ENCODE results near the gene PSMB4. TPM values are rescaled to one million over a fixed set of nuclear protein-coding genes. Genes with fewer than 3 reads are reported as not detected.
"Not testable (repeated sequence)": the region's sequence is repeated elsewhere in the genome, so short reads cannot be mapped to it uniquely, and the experiment has no call there.

PSMB4 gene
- total RNA-seq (100 to 1,000 TPM; 123 to 247 TPM), polyA plus RNA-seq (100 to 1,000 TPM; 373 to 452 TPM)
- long read RNA-seq, donor 1, transcript PSMB4-206 (3 exons, 986 nt), result minor isoform, 7 of 296 reads
- long read RNA-seq, donor 1, transcript PSMB4-202 (3 exons, 665 nt), result minor isoform, 18 of 296 reads
- long read RNA-seq, donor 1, transcript PSMB4-204 (2 exons, 2,067 nt), result minor isoform, 6 of 296 reads
- long read RNA-seq, donor 1, transcript PSMB4-201 (7 exons, 964 nt), result major isoform, 110 of 296 reads
- long read RNA-seq, donor 1, partial matches to known transcripts, result 147 of 296 reads
- long read RNA-seq, donor 1, other reads (novel, unspliced or antisense), result 5 of 296 reads
- long read RNA-seq, donor 2, transcript PSMB4-201 (7 exons, 964 nt), result major isoform, 49 of 145 reads
- long read RNA-seq, donor 2, transcript PSMB4-202 (3 exons, 665 nt), result minor isoform, 13 of 145 reads
- long read RNA-seq, donor 2, transcript PSMB4-206 (3 exons, 986 nt), result minor isoform, 6 of 145 reads
- long read RNA-seq, donor 2, partial matches to known transcripts, result 71 of 145 reads
- long read RNA-seq, donor 2, other reads (novel, unspliced or antisense), result 0 of 145 reads
- long read RNA-seq, donor 3, transcript PSMB4-204 (2 exons, 2,067 nt), result minor isoform, 11 of 204 reads
- long read RNA-seq, donor 3, transcript PSMB4-206 (3 exons, 986 nt), result minor isoform, 9 of 204 reads
- long read RNA-seq, donor 3, transcript PSMB4-201 (7 exons, 964 nt), result major isoform, 86 of 204 reads
- long read RNA-seq, donor 3, transcript PSMB4-202 (3 exons, 665 nt), result minor isoform, 14 of 204 reads
- long read RNA-seq, donor 3, partial matches to known transcripts, result 72 of 204 reads
- long read RNA-seq, donor 3, other reads (novel, unspliced or antisense), result 11 of 204 reads
- long read RNA-seq, donor 4, transcript PSMB4-201 (7 exons, 964 nt), result major isoform, 57 of 163 reads
- long read RNA-seq, donor 4, transcript PSMB4-204 (2 exons, 2,067 nt), result minor isoform, 8 of 163 reads
- long read RNA-seq, donor 4, transcript PSMB4-202 (3 exons, 665 nt), result minor isoform, 7 of 163 reads
- long read RNA-seq, donor 4, partial matches to known transcripts, result 91 of 163 reads
- long read RNA-seq, donor 4, other reads (novel, unspliced or antisense), result 0 of 163 reads
- long read RNA-seq, donor 5, transcript PSMB4-204 (2 exons, 2,067 nt), result minor isoform, 16 of 342 reads
- long read RNA-seq, donor 5, transcript PSMB4-202 (3 exons, 665 nt), result minor isoform, 19 of 342 reads
- long read RNA-seq, donor 5, transcript PSMB4-206 (3 exons, 986 nt), result minor isoform, 8 of 342 reads
- long read RNA-seq, donor 5, transcript PSMB4-201 (7 exons, 964 nt), result major isoform, 142 of 342 reads
- long read RNA-seq, donor 5, partial matches to known transcripts, result 146 of 342 reads
- long read RNA-seq, donor 5, other reads (novel, unspliced or antisense), result 7 of 342 reads

GRCh38 chr1:151399324-151400171 lies at the start of gene PSMB4:
Gene PSMB4, plus strand, starts transcription at chr1:151399573. Its CDS starts 15 bp downstream, at chr1:151399588.
- H3K27ac ChIP-seq (ENCODE audit: low read depth in 1 of 2, low read length in 1 of 2), result peak within 1 kb of the TSS; percentile 76 to 99
- no peaks in the 10 kb centered on the region for H3K9me3 ChIP-seq (ENCODE audit: control insufficient read depth in 4 of 4, insufficient read depth in 3 of 4, low read length in 3 of 4)
- peak; percentile 46 for TF ChIP-seq CTCF (IDR thresholded peaks at IDR 0.05; ENCODE audit: control extremely low read depth, extremely low read depth)
- peaks cover 3 to 11% (median 5%) of the 10 kb centered on the region in 5 donors for H3K4me1 ChIP-seq (ENCODE audit: control insufficient read depth in 5 of 5, insufficient read depth in 5 of 5, low read length in 5 of 5)
- ATAC-seq (ENCODE audit: insufficient read depth, low FRiP score) (peak; percentile 91), DNase-seq (peak; percentile 90 to 98 (median 97))
- H3K27me3 ChIP-seq (ENCODE audit: control insufficient read depth in 3 of 3, insufficient read depth in 3 of 3, low read length in 2 of 3), result no peaks in the 10 kb centered on the region
- peak within 1 kb of the TSS; percentile 63 to 89 for H3K9ac ChIP-seq (ENCODE audit: insufficient read depth in 1 of 2, low read length in 2 of 2)
- peaks cover 15 to 32% (median 20%) of the 10 kb centered on the region in 4 donors for H3K36me3 ChIP-seq (ENCODE audit: control insufficient read depth in 4 of 4, insufficient read depth in 4 of 4, low read length in 4 of 4)
- H3K4me3 ChIP-seq, result peak within 1 kb of the TSS; percentile 93
- WGBS, 2 donors, result 0% methylated on average over 63 of the region's 63 CpGs

- not testable (repeated sequence) for H3K4me3 ChIP-seq; H3K9ac ChIP-seq (ENCODE audit: insufficient read depth in 1 of 2, low read length in 2 of 2); H3K27me3 ChIP-seq (ENCODE audit: control insufficient read depth in 3 of 3, insufficient read depth in 3 of 3, low read length in 2 of 3); H3K36me3 ChIP-seq (ENCODE audit: control insufficient read depth in 4 of 4, insufficient read depth in 4 of 4, low read length in 4 of 4); DNase-seq; H3K9me3 ChIP-seq (ENCODE audit: control insufficient read depth in 4 of 4, insufficient read depth in 3 of 4, low read length in 3 of 4); ATAC-seq (ENCODE audit: insufficient read depth, low FRiP score); H3K27ac ChIP-seq (ENCODE audit: low read depth in 1 of 2, low read length in 1 of 2)
- WGBS, 2 donors, result 85 to 91% methylated on average over 9 of the region's 9 CpGs
- H3K4me1 ChIP-seq (ENCODE audit: control insufficient read depth in 5 of 5, insufficient read depth in 5 of 5, low read length in 5 of 5), result peaks cover 0 to 14% (median 3%) of the 10 kb centered on the region in 5 donors
Observed at GRCh38 chr1:151350323-151350722, 49.0 kb upstream of the PSMB4 start.

GRCh38 chr1:151352021-151352718 lies 47.2 kb upstream of the PSMB4 start:
- no peak for DNase-seq
- no peak for ATAC-seq (ENCODE audit: insufficient read depth, low FRiP score)
- H3K9ac ChIP-seq (ENCODE audit: insufficient read depth in 1 of 2, low read length in 2 of 2), result no peak overlapping the region
- 81 to 97% methylated on average over 6 of the region's 6 CpGs for WGBS, 2 donors
- H3K4me3 ChIP-seq, result no peak overlapping the region
- no peak for TF ChIP-seq CTCF (IDR thresholded peaks at IDR 0.05; ENCODE audit: control extremely low read depth, extremely low read depth)
- H3K4me1 ChIP-seq (ENCODE audit: control insufficient read depth in 5 of 5, insufficient read depth in 5 of 5, low read length in 5 of 5), result peaks cover 0 to 5% (median 0%) of the 10 kb centered on the region in 5 donors
- no peaks in the 10 kb centered on the region for H3K27me3 ChIP-seq (ENCODE audit: control insufficient read depth in 3 of 3, insufficient read depth in 3 of 3, low read length in 2 of 3)
- no peaks in the 10 kb centered on the region for H3K36me3 ChIP-seq (ENCODE audit: control insufficient read depth in 4 of 4, insufficient read depth in 4 of 4, low read length in 4 of 4)
- H3K9me3 ChIP-seq (ENCODE audit: control insufficient read depth in 4 of 4, insufficient read depth in 3 of 4, low read length in 3 of 4), result peaks cover 0 to 3% (median 0%) of the 10 kb centered on the region in 4 donors
- H3K27ac ChIP-seq (ENCODE audit: low read depth in 1 of 2, low read length in 1 of 2), result no peak overlapping the region
